ENCODE results near the gene CCDC180.
"Not testable (repeated sequence)": the region's sequence is repeated elsewhere in the genome, so short reads cannot be mapped to it uniquely, and the experiment has no call there.

Gene CCDC180

GRCh38 chr9:97307500-97308163 is at the start of gene CCDC180:
CCDC180 (plus strand) TSS chr9:97307659; CDS start chr9:97308064, 405 bp downstream.
- no peak for DNase-seq

GRCh38 chr9:97259834-97260514 is 47.5 kb upstream of the CCDC180 start:
- not testable (repeated sequence) for DNase-seq

- DNase-seq = no peak
These were observed 36.2 kb upstream of the CCDC180 start for GRCh38 chr9:97271292-97271691.

GRCh38 chr9:97272072-97272471 is 35.4 kb upstream of the CCDC180 start:
- DNase-seq = no peak

- no peak for DNase-seq
These were observed 31.1 kb upstream of the CCDC180 start for GRCh38 chr9:97276310-97276852.

- no peak for DNase-seq
These were observed 29.5 kb upstream of the CCDC180 start for GRCh38 chr9:97277953-97278352.

GRCh38 chr9:97280755-97281330 is 26.6 kb upstream of the CCDC180 start:
- no peak for DNase-seq

- DNase-seq = no peak
These were observed 23.7 kb upstream of the CCDC180 start for GRCh38 chr9:97283768-97284167.

GRCh38 chr9:97284798-97285197 is 22.7 kb upstream of the CCDC180 start:
- no peak for DNase-seq

- no peak for DNase-seq
These were observed 15.3 kb upstream of the CCDC180 start for GRCh38 chr9:97292200-97292599.

- DNase-seq = no peak
These were observed 14.2 kb upstream of the CCDC180 start for GRCh38 chr9:97293207-97293721.

- no peak for DNase-seq
These were observed 13.6 kb upstream of the CCDC180 start for GRCh38 chr9:97293818-97294217.

- DNase-seq = no peak
These were observed 9.6 kb upstream of the CCDC180 start for GRCh38 chr9:97297889-97298288.

- DNase-seq = no peak
These were observed 7.5 kb upstream of the CCDC180 start for GRCh38 chr9:97299809-97300414.

- no peak for DNase-seq
These were observed 6.9 kb upstream of the CCDC180 start for GRCh38 chr9:97300586-97300985.

- no peak for DNase-seq
These were observed 5.5 kb upstream of the CCDC180 start for GRCh38 chr9:97301974-97302373.

- no peak for DNase-seq
These were observed 2.9 kb upstream of the CCDC180 start for GRCh38 chr9:97304586-97304985.

- DNase-seq = no peak
These were observed 1.8 kb upstream of the CCDC180 start for GRCh38 chr9:97305501-97306298.

- DNase-seq = no peak
These were observed 368 bp upstream of the CCDC180 start for GRCh38 chr9:97307091-97307490.

- DNase-seq = no peak
These were observed 1.8 kb downstream of the CCDC180 start for GRCh38 chr9:97309260-97309659.

- no peak for DNase-seq
These were observed 2.6 kb downstream of the CCDC180 start for GRCh38 chr9:97310023-97310422.

- no peak for DNase-seq
These were observed 3.4 kb downstream of the CCDC180 start for GRCh38 chr9:97310896-97311295.

Data from activated CD4-positive, alpha-beta T cell treated with anti-CD3 and anti-CD28 coated beads for 1 hour (primary cell).